HepG2 (cell line): ENCODE results near the gene FGF3. TPM values are rescaled to one million over a fixed set of nuclear protein-coding genes. Genes with fewer than 3 reads are reported as not detected.

Source experiments
- ATAC-seq: fragments of 200-7000 bp; cut with Tn5 transposase; 3 replicates; pipeline ENCODE4 v1.9.1; 2020; ENCODE audit warnings: mild to moderate bottlenecking, moderate library complexity
- BruUV-seq: library from RNA; stranded (reverse); fragments of 400-500 nt; replicated peaks from 2 replicates; lab custom pipeline; 2021; lab: Mats Ljungman, UMichigan
- CTCF ChIA-PET: fragments of 300-600 bp; formaldehyde crosslinking; extraction: SDS; loops from one replicate; lab custom pipeline; 2021; ENCODE audit warnings: low total read pairs, inconsistent platforms, low intra/inter-chr PET ratio; lab: Yijun Ruan, JAX
- POLR2A ChIA-PET: fragments of 350-600 bp; sonication (Branson Sonifier 250); formaldehyde crosslinking; loops from one replicate; lab custom pipeline; 2020; ENCODE audit warnings: antibody characterized with exemption, inconsistent platforms; lab: Yijun Ruan, JAX
- DNase-seq: peaks from one replicate; pipeline ENCODE4 v3.0.0-alpha.2; 2015; ENCODE audit warnings: low spot score
- FAIRE-seq: peaks from 3 replicates; lab custom pipeline; 2011; peaks lifted over from hg19 to GRCh38; lab: Jason Lieb, UNC
- H2AFZ ChIP-seq: one replicate; pipeline ENCODE4 v1.6.1; 2011; ENCODE audit warnings: low read length, inconsistent platforms
- H3K27ac ChIP-seq: fragments of 300-600 bp; 3 replicates; pipeline ENCODE4 v1.8.0; 2011; ENCODE audit warnings: mixed run types, mild to moderate bottlenecking, mixed read lengths, low read length, inconsistent platforms; ENCODE audit not compliant: insufficient read depth; ENCODE audit errors: extremely low read length
- H3K27me3 ChIP-seq, 2 experiments: fragments of 200-600 bp in 1 of 2; 2 replicates in 1 of 2; 3 replicates in 1 of 2; pipeline versions ENCODE4 v1.6.0 to v1.8.0; 2011; ENCODE audit warnings: low read length in 2 of 2, mild to moderate bottlenecking in 2 of 2, moderate library complexity in 2 of 2, inconsistent platforms in 1 of 2; ENCODE audit not compliant: insufficient read depth in 2 of 2, control insufficient read depth in 1 of 2
- H3K36me3 ChIP-seq, 2 experiments: fragments of 200-600 bp in 1 of 2; replicated peaks in 1 of 2; 2 replicates in 1 of 2; 3 replicates in 1 of 2; pipeline versions ENCODE4 v1.5.1 to v1.8.0; 2011; ENCODE audit warnings: low read length in 2 of 2, inconsistent platforms in 1 of 2; ENCODE audit not compliant: insufficient read depth in 2 of 2, control insufficient read depth in 1 of 2
- H3K4me1 ChIP-seq: 2 replicates; pipeline ENCODE4 v1.5.1; 2012; ENCODE audit warnings: low read length, inconsistent platforms; ENCODE audit not compliant: insufficient read depth
- H3K4me2 ChIP-seq: 2 replicates; pipeline ENCODE4 v1.6.0; 2011; ENCODE audit warnings: low read depth, low read length, inconsistent platforms
- H3K4me3 ChIP-seq, 3 experiments: fragments of 200-600 bp in 1 of 3; sonication (generic), shearing (Covaris generic) in 1 of 3; replicated peaks in 1 of 3; 2 replicates each; pipeline ENCODE4 v1.5.1; 2011 to 2016; ENCODE audit warnings: low read length in 3 of 3, inconsistent platforms in 2 of 3, low read depth in 2 of 3, mild to moderate bottlenecking in 2 of 3, control low read depth in 1 of 3, mixed read lengths in 1 of 3; ENCODE audit not compliant: insufficient read depth in 1 of 3
- H3K79me2 ChIP-seq: one replicate; pipeline ENCODE4 v1.6.1; 2011; ENCODE audit warnings: low read length, inconsistent platforms; ENCODE audit not compliant: insufficient read depth
- H3K9ac ChIP-seq: 2 replicates; pipeline ENCODE4 v1.6.0; 2011; ENCODE audit warnings: mild to moderate bottlenecking, low read depth, low read length, inconsistent platforms; ENCODE audit not compliant: insufficient read depth
- H3K9me3 ChIP-seq: 2 replicates; pipeline ENCODE4 v1.5.1; 2012; ENCODE audit warnings: mild to moderate bottlenecking, low read length
- H4K20me1 ChIP-seq: 2 replicates; pipeline ENCODE4 v1.6.0; 2011; ENCODE audit warnings: inconsistent platforms, mild to moderate bottlenecking, low read length, moderate library complexity; ENCODE audit not compliant: insufficient read depth
- ATM ChIP-seq: fragments of 450-650 bp; IDR thresholded peaks from 2 replicates; pipeline ENCODE4 v1.7.1; 2017; ENCODE audit warnings: mild to moderate bottlenecking, borderline replicate concordance
- CBX1 ChIP-seq: IDR thresholded peaks from one replicate; pipeline ENCODE4 v1.6.1; 2016; ENCODE audit warnings: antibody characterized with exemption, low read depth
- POGZ ChIP-seq: sonication (generic); formaldehyde crosslinking; IDR thresholded peaks from 2 replicates; pipeline ENCODE4 v1.4.0; 2020; ENCODE audit warnings: mild to moderate bottlenecking, missing genetic modification reagents
- RAD21 ChIP-seq: fragments of 450-650 bp; formaldehyde crosslinking; IDR thresholded peaks from 2 replicates; pipeline ENCODE4 v1.5.0; 2020; ENCODE audit warnings: mild to moderate bottlenecking
- STAG1 ChIP-seq: sonication (generic); formaldehyde crosslinking; IDR thresholded peaks from 2 replicates; pipeline ENCODE4 v1.4.0; 2020; ENCODE audit warnings: missing genetic modification reagents
- ZNF207 ChIP-seq: fragments of 450-650 bp; IDR thresholded peaks from 2 replicates; pipeline ENCODE4 v1.6.1; 2016; ENCODE audit warnings: antibody characterized with exemption, borderline replicate concordance
- ZNF644 ChIP-seq: IDR thresholded peaks from 2 replicates; pipeline ENCODE4 v1.6.1; 2016; ENCODE audit warnings: low read depth
- WGBS: methylation state at CpG from one replicate; pipeline ENCODE4 v1.1.6; 2017; ENCODE audit warnings: low lambda C conversion rate; 5-methylcytosine and 5-hydroxymethylcytosine counted together
- in situ Hi-C: cut with HindIII; loops from 2 replicates; pipeline ENCODE4 v1.10.0; 2017; ENCODE audit warnings: low pct_unique_long_range_greater_than_20kb; ENCODE audit not compliant: extremely low pct_ligation_motif_present
- intact Hi-C: fragments of 100-400 bp; cut with micrococcal nuclease; formaldehyde crosslinking; loops from one replicate; pipeline ENCODE4 v1.10.0; 2022; ENCODE audit not compliant: unreplicated experiment
- polyA plus RNA-seq, 8 experiments: library from polyadenylated mRNA; depleted of rRNA in 3 of 8; stranded (reverse) in 7 of 8; unstranded in 1 of 8; fragments of >200 nt; fragmentation: Illumina TruSeq in 4 of 8; extraction: Trizol in 4 of 8; gene quantifications; 2 replicates each; pipeline versions ENCODE4 v1.2.1 to v1.2.3, GENCODE V29; 2011 to 2016; ENCODE audit warnings: low read depth in 4 of 8, missing spikeins in 1 of 8, mixed read lengths in 1 of 8; ENCODE audit not compliant: insufficient read depth in 1 of 8
- total RNA-seq, 5 experiments: library from RNA; depleted of rRNA; stranded (reverse); fragments of >200 nt; fragmentation: Illumina TruSeq; extraction: Trizol; gene quantifications; 2 replicates each; pipeline ENCODE4 v1.2.3, GENCODE V29; 2016; ENCODE audit warnings: low read depth in 1 of 5
- TF ChIP-seq, protein P1 (sequence below): sonication (generic); formaldehyde crosslinking; IDR thresholded peaks from 2 replicates; pipeline ENCODE4 v1.5.0; 2020; ENCODE audit warnings: mild to moderate bottlenecking, missing genetic modification reagents, moderate library complexity

The FGF3 gene
- total and polyA plus RNA-seq, 2 of the 13 experiments (the other 11 are each of a cell fraction or from before 2014, with no cell fraction given): not detected

DNA sequence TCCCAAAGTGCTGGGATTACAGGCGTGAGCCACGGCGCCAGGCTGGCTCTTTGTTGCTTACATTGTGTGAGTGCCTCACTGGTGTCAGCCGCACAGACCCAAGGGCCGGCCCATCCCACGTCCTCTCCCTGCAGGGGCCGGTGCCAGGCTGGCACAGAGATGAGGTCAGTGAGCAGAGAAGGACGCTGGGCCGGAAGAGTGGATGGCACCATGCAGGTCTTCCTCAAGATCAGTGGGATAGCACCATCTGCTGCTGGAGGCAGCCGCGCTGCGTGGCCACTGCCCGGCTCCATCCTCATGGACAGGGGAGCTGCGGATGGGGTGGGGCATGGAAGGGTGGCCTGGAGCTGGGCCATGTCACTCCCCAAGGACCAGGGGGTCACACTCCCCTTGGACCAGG is 22.1 kb downstream of the FGF3 start:
- DNase-seq (no peak), ATAC-seq (no peak; the same call in 2 of the 3 replicates), FAIRE-seq (no peak)
- H3K36me3 ChIP-seq: no peaks in the 10 kb centered on the region
- CTCF ChIA-PET: no interaction called here
- no peak overlapping the region for H3K4me3 ChIP-seq
- in situ Hi-C loops (loop anchor here (5.0 kb wide), 1 partner anchor 75 kb away; no protein-coding TSS in a partner anchor), intact Hi-C loops (no loop called here)
- POLR2A ChIA-PET: no interaction called here
- no peaks in the 10 kb centered on the region for H4K20me1 ChIP-seq
- no peak overlapping the region for H2AFZ ChIP-seq
- H3K9ac ChIP-seq: no peak overlapping the region
- no peaks in the 10 kb centered on the region for H3K4me1 ChIP-seq
- no peaks in the 10 kb centered on the region for H3K79me2 ChIP-seq
- H3K27me3 ChIP-seq: peaks cover 0 to 5% of the 10 kb centered on the region in 2 experiments; a peak in 1 of 5 replicates
- no peak overlapping the region for H3K4me2 ChIP-seq
- H3K27ac ChIP-seq: no peak overlapping the region
- H3K9me3 ChIP-seq: no peaks in the 10 kb centered on the region
- TF ChIP-seq ZNF207 (no peak), ATM (no peak), POGZ (CRISPR knock-in tag) (no peak), STAG1 (CRISPR knock-in tag) (peak; percentile 45)
- TF ChIP-seq, protein P1, sequence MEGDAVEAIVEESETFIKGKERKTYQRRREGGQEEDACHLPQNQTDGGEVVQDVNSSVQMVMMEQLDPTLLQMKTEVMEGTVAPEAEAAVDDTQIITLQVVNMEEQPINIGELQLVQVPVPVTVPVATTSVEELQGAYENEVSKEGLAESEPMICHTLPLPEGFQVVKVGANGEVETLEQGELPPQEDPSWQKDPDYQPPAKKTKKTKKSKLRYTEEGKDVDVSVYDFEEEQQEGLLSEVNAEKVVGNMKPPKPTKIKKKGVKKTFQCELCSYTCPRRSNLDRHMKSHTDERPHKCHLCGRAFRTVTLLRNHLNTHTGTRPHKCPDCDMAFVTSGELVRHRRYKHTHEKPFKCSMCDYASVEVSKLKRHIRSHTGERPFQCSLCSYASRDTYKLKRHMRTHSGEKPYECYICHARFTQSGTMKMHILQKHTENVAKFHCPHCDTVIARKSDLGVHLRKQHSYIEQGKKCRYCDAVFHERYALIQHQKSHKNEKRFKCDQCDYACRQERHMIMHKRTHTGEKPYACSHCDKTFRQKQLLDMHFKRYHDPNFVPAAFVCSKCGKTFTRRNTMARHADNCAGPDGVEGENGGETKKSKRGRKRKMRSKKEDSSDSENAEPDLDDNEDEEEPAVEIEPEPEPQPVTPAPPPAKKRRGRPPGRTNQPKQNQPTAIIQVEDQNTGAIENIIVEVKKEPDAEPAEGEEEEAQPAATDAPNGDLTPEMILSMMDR (CRISPR knock-in tag): peak; percentile 34
- 60% methylated on average over 11 of the region's 14 CpGs for WGBS
- BruUV-seq: no TSS peak

GRCh38 chr11:69796063-69796462 is 23.2 kb downstream of the FGF3 start:
- CTCF ChIA-PET: no interaction called here
- Histone ChIP-seq H3K79me2 (no peaks in the 10 kb centered on the region), H3K4me3 (no peak overlapping the region), H3K4me2 (no peak overlapping the region), H3K9ac (no peak overlapping the region), H3K27me3 (peaks cover 4 to 12% of the 10 kb centered on the region in 2 experiments; a peak in 2 of 5 replicates), H4K20me1 (no peaks in the 10 kb centered on the region), H2AFZ (no peak overlapping the region), H3K9me3 (no peaks in the 10 kb centered on the region), H3K36me3 (no peaks in the 10 kb centered on the region), H3K27ac (no peak overlapping the region), H3K4me1 (no peaks in the 10 kb centered on the region)
- no TSS peak for BruUV-seq
- ATAC-seq (no peak), DNase-seq (no peak), FAIRE-seq (no peak)
- TF ChIP-seq CBX1 (no peak), RAD21 (CRISPR knock-in tag) (no peak), ZNF644 (CRISPR knock-in tag) (no peak)
- intact Hi-C loops (no loop called here), in situ Hi-C loops (loop anchor here (5.0 kb wide), 1 partner anchor 74 kb away; no protein-coding TSS in a partner anchor)
- POLR2A ChIA-PET: no interaction called here
- WGBS: 48% methylated on average over 7 of the region's 9 CpGs
